ENCODE measurements around the gene SEPTIN12. TPM values are rescaled to one million over a fixed set of nuclear protein-coding genes. Genes with fewer than 3 reads are reported as not detected.
A peak's percentile ranks its signal among the peaks of the same experiment; 100 is the strongest.

Gene SEPTIN12
- total RNA-seq, 1 donor from 2014 or later = not detected

GRCh38 chr16:4734063-4734729, 53.9 kb downstream of the SEPTIN12 start, which contains the start of the genes ANKS3 and DNAAF8:
Gene ANKS3 (minus strand): TSS chr16:4734271. CDS start chr16:4730149, 4,122 bp downstream.
Gene DNAAF8 (plus strand): TSS chr16:4734537. CDS start chr16:4736515, 1,978 bp downstream.
- DNase-seq (ENCODE audit: extremely low read depth, low read depth, low spot score) = peak; percentile 69

DNA sequence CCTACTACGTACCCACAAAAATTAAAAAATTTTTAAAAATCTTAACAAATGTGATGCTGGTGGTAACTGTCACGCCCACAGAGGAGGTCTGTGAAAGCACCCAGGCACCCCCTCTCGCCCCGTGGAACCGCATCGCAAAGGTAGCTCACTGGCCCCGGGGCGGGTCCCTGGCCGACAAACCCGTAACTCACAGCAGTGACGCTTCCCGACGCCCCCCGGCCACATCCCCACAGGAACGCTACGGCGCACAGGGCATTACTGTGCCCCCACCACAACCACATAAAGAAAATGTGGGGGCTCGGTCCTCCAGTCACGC, 54.4 kb downstream of the SEPTIN12 start:
- no peak for DNase-seq (ENCODE audit: extremely low read depth, low read depth, low spot score)

DNA sequence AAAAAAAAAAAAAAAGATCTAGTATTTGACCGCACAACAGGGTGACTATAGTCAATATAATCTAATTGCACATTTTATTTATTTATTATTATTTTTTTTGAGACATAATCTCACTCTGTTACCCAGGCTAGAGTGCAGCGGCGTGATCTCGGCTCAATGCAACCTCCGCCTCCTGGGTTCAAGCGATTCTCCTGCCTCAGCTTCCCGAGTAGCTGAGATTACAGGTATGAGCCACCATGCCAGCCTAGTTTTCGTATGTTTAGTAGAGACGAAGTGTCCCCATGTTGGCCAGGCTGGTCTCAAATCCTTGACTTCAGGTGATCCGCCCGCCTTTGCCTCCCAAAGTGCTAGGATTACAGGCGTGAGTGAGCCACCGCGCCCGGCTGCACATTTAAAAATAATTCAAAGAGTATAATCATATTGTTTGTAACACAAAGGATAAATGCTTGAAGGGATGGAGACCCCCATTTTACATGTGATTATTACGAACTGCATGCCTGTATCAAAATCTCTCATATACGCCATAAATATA, 54.9 kb downstream of the SEPTIN12 start:
- no peak for DNase-seq (ENCODE audit: extremely low read depth, low read depth, low spot score)

- DNase-seq (ENCODE audit: extremely low read depth, low read depth, low spot score) = no peak
Observed at GRCh38 chr16:4729876-4730275, 58.3 kb downstream of the SEPTIN12 start.

GRCh38 chr16:4728676-4729075, 59.5 kb downstream of the SEPTIN12 start:
- no peak for DNase-seq (ENCODE audit: extremely low read depth, low read depth, low spot score)

Other genes with a start within 250 kb of the SEPTIN12 start
- 24.6 and 27.4 TPM in 2 replicates for gene CDIP1, start 249.6 kb downstream of the SEPTIN12 start, total RNA-seq
- not detected in 2 replicates for gene C16orf96, start 232.0 kb downstream of the SEPTIN12 start, total RNA-seq
- gene UBALD1, start 173.5 kb downstream of the SEPTIN12 start, total RNA-seq = 9.9 and 19.7 TPM in 2 replicates
- 80.6 and 87.1 TPM in 2 replicates for gene MGRN1, start 163.5 kb downstream of the SEPTIN12 start, total RNA-seq
- 32.9 and 36.5 TPM in 2 replicates for gene NUDT16L1, start 94.8 kb downstream of the SEPTIN12 start, total RNA-seq
- 15.5 and 16.6 TPM in 2 replicates for gene ANKS3, start 54.1 kb downstream of the SEPTIN12 start, total RNA-seq
- gene DNAAF8, start 53.8 kb downstream of the SEPTIN12 start, total RNA-seq = 0.68 and 1.8 TPM in 2 replicates
- 8.7 and 11.3 TPM in 2 replicates for gene ZNF500, start 21.2 kb downstream of the SEPTIN12 start, total RNA-seq
- gene SMIM22, start 7.0 kb upstream of the SEPTIN12 start, total RNA-seq = not detected in 2 replicates
- gene ROGDI, start 14.3 kb upstream of the SEPTIN12 start, total RNA-seq = 22.4 and 31.1 TPM in 2 replicates
- 50.8 and 57.7 TPM in 2 replicates for gene GLYR1, start 58.9 kb upstream of the SEPTIN12 start, total RNA-seq
- 41.1 and 50.1 TPM in 2 replicates for gene UBN1, start 59.1 kb upstream of the SEPTIN12 start, total RNA-seq
- 0.18 and 1.3 TPM in 2 replicates for gene PPL, start 148.8 kb upstream of the SEPTIN12 start, total RNA-seq
- gene SEC14L5, start 170.0 kb upstream of the SEPTIN12 start, total RNA-seq = not detected in 2 replicates
- gene NAGPA, start 245.6 kb upstream of the SEPTIN12 start, total RNA-seq = 56.3 and 73.7 TPM in 2 replicates

Measured in glomerular endothelial cell (primary cell).